Measurements from ENCODE around the gene CAB39. TPM values are rescaled to one million over a fixed set of nuclear protein-coding genes. Genes with fewer than 3 reads are reported as not detected.

CAB39 gene
- polyA plus RNA-seq, 2 donors: 29.7 to 33.6 TPM

- H3K27me3 ChIP-seq (ENCODE audit: control insufficient read depth in 1 of 2, insufficient read depth in 2 of 2, low read length in 2 of 2): no peaks in the 10 kb centered on the region
- H3K36me3 ChIP-seq (ENCODE audit: control insufficient read depth in 2 of 2, insufficient read depth in 2 of 2, low read length in 1 of 2): no peaks in the 10 kb centered on the region
- H3K4me1 ChIP-seq (ENCODE audit: control insufficient read depth in 2 of 2, insufficient read depth in 2 of 2, low read length in 1 of 2): no peaks in the 10 kb centered on the region
- 66 to 67% methylated on average over 7 of the region's 7 CpGs for WGBS, 2 donors
- no peak overlapping the region for H3K27ac ChIP-seq (ENCODE audit: low read depth in 2 of 2, low read length in 1 of 2)
- H3K4me3 ChIP-seq (ENCODE audit: low read depth in 1 of 2, low read length in 2 of 2): no peak overlapping the region
- peaks cover 0 to 2% of the 10 kb centered on the region in 2 donors for H3K9me3 ChIP-seq (ENCODE audit: control insufficient read depth in 2 of 2, insufficient read depth in 1 of 2, low read depth in 1 of 2, low read length in 1 of 2)
These were observed 31.5 kb upstream of the CAB39 start for GRCh38 chr2:230681171-230681545.

- Histone ChIP-seq H3K27me3 (ENCODE audit: control insufficient read depth in 1 of 2, insufficient read depth in 2 of 2, low read length in 2 of 2) (no peaks in the 10 kb centered on the region), H3K36me3 (ENCODE audit: control insufficient read depth in 2 of 2, insufficient read depth in 2 of 2, low read length in 1 of 2) (no peaks in the 10 kb centered on the region), H3K4me1 (ENCODE audit: control insufficient read depth in 2 of 2, insufficient read depth in 2 of 2, low read length in 1 of 2) (no peaks in the 10 kb centered on the region), H3K27ac (ENCODE audit: low read depth in 2 of 2, low read length in 1 of 2) (no peak overlapping the region), H3K4me3 (ENCODE audit: low read depth in 1 of 2, low read length in 2 of 2) (no peak overlapping the region), H3K9me3 (ENCODE audit: control insufficient read depth in 2 of 2, insufficient read depth in 1 of 2, low read depth in 1 of 2, low read length in 1 of 2) (peaks cover 0 to 2% of the 10 kb centered on the region in 2 donors)
- 89 to 99% methylated on average over 3 of the region's 3 CpGs for WGBS, 2 donors
These were observed 30.1 kb upstream of the CAB39 start for GRCh38 chr2:230682546-230682945.

DNA sequence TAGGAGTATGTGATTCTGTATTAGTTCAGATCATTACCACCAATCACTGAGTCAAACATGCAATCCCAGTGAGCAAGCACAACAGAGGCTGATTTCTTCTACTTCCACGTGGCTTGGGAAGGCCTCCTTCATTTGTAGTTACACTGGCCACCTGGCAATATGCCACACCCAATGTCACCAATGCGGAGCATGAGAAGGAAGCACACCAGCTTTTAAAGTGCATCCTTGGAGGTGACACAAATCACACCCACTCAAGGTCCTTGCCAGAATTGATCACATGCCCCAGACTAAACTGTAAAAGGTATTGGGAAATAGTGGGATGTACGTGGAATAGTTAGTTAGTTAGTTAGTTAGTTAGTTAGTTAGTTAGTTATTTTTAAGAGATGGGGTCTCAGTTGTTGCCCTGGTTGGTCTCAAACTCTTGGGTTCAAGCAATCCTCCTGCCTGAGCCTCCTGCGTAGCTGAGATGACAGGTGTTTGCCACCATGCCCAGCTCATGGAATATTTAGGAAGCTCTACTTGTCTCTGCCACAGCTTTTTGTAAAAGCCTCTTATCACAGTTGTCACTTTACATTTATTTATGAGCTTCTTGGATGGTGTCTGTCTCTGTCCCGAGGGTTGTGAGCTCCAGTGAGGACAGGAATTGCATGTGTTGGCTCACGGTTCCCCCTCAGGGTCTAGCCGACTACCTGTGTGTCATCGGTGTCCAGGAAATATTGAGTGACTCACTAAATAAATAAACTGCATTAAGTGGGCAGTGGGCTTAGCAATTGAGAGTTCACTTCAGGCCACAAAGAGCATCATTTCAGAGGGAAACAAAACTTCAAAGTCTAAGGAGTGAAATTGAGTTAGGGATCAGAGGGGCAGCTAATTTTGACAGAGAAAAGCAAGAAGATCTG, 28.1 kb upstream of the CAB39 start:
- Histone ChIP-seq H3K4me1 (ENCODE audit: control insufficient read depth in 2 of 2, insufficient read depth in 2 of 2, low read length in 1 of 2) (no peaks in the 10 kb centered on the region), H3K9me3 (ENCODE audit: control insufficient read depth in 2 of 2, insufficient read depth in 1 of 2, low read depth in 1 of 2, low read length in 1 of 2) (no peaks in the 10 kb centered on the region), H3K36me3 (ENCODE audit: control insufficient read depth in 2 of 2, insufficient read depth in 2 of 2, low read length in 1 of 2) (no peaks in the 10 kb centered on the region), H3K27me3 (ENCODE audit: control insufficient read depth in 1 of 2, insufficient read depth in 2 of 2, low read length in 2 of 2) (no peaks in the 10 kb centered on the region), H3K27ac (ENCODE audit: low read depth in 2 of 2, low read length in 1 of 2) (no peak overlapping the region), H3K4me3 (ENCODE audit: low read depth in 1 of 2, low read length in 2 of 2) (no peak overlapping the region)
- 44 to 50% methylated on average over 8 of the region's 8 CpGs for WGBS, 2 donors

DNA sequence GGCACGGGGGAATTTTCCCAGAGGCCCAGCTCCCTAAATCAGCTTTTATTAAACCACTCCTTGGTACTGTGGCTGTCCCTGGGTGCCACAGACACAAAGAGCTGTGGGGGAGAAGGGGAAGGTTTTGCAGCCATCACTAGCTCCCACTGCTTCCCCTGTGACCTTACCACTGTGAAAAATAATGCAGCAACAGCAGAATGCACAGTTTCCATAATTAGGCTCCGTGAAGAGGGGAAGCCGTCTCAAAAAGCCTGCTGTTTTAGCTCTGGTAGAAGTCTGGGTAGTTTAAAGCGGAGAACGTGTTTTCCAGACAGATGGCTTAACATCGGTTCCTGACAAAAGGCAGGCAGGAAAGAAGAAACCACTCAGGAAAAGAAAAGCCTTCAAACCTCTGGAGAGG, 27.5 kb upstream of the CAB39 start:
- H3K9me3 ChIP-seq (ENCODE audit: control insufficient read depth in 2 of 2, insufficient read depth in 1 of 2, low read depth in 1 of 2, low read length in 1 of 2): no peaks in the 10 kb centered on the region
- no peaks in the 10 kb centered on the region for H3K27me3 ChIP-seq (ENCODE audit: control insufficient read depth in 1 of 2, insufficient read depth in 2 of 2, low read length in 2 of 2)
- H3K4me1 ChIP-seq (ENCODE audit: control insufficient read depth in 2 of 2, insufficient read depth in 2 of 2, low read length in 1 of 2): no peaks in the 10 kb centered on the region
- no peak overlapping the region for H3K27ac ChIP-seq (ENCODE audit: low read depth in 2 of 2, low read length in 1 of 2)
- no peaks in the 10 kb centered on the region for H3K36me3 ChIP-seq (ENCODE audit: control insufficient read depth in 2 of 2, insufficient read depth in 2 of 2, low read length in 1 of 2)
- WGBS, 2 donors: 56 to 64% methylated on average over 6 of the region's 6 CpGs
- no peak overlapping the region for H3K4me3 ChIP-seq (ENCODE audit: low read depth in 1 of 2, low read length in 2 of 2)

DNA sequence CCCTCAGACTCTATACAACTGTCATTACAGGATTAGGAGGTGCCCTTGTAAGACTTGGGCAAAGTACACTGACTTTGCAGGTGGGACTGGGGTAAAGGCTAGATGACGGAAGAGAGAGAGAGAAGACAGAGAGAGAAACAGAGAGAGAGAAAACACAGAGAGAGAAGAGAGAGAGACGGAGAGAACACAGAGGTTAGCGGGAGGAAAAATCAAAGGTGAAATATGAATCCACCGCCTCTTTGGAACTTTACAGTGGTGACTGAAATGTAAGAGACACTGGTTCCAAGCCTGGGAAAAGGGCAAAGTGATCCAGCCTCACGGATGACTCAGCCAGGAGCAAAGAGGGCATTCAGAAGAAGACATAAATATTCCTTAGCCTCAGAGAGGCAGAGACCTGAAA, 25.1 kb upstream of the CAB39 start:
- Histone ChIP-seq H3K4me3 (ENCODE audit: low read depth in 1 of 2, low read length in 2 of 2) (no peak overlapping the region), H3K4me1 (ENCODE audit: control insufficient read depth in 2 of 2, insufficient read depth in 2 of 2, low read length in 1 of 2) (peaks cover 3% of the 10 kb centered on the region in 2 donors), H3K27me3 (ENCODE audit: control insufficient read depth in 1 of 2, insufficient read depth in 2 of 2, low read length in 2 of 2) (no peaks in the 10 kb centered on the region), H3K27ac (ENCODE audit: low read depth in 2 of 2, low read length in 1 of 2) (no peak overlapping the region), H3K36me3 (ENCODE audit: control insufficient read depth in 2 of 2, insufficient read depth in 2 of 2, low read length in 1 of 2) (no peaks in the 10 kb centered on the region), H3K9me3 (ENCODE audit: control insufficient read depth in 2 of 2, insufficient read depth in 1 of 2, low read depth in 1 of 2, low read length in 1 of 2) (no peaks in the 10 kb centered on the region)
- 54 to 61% methylated on average over 5 of the region's 5 CpGs for WGBS, 2 donors

GRCh38 chr2:230688490-230688889, 24.2 kb upstream of the CAB39 start:
- Histone ChIP-seq H3K36me3 (ENCODE audit: control insufficient read depth in 2 of 2, insufficient read depth in 2 of 2, low read length in 1 of 2) (no peaks in the 10 kb centered on the region), H3K4me1 (ENCODE audit: control insufficient read depth in 2 of 2, insufficient read depth in 2 of 2, low read length in 1 of 2) (peaks cover 3% of the 10 kb centered on the region in 2 donors), H3K27ac (ENCODE audit: low read depth in 2 of 2, low read length in 1 of 2) (no peak overlapping the region), H3K4me3 (ENCODE audit: low read depth in 1 of 2, low read length in 2 of 2) (no peak overlapping the region), H3K27me3 (ENCODE audit: control insufficient read depth in 1 of 2, insufficient read depth in 2 of 2, low read length in 2 of 2) (no peaks in the 10 kb centered on the region), H3K9me3 (ENCODE audit: control insufficient read depth in 2 of 2, insufficient read depth in 1 of 2, low read depth in 1 of 2, low read length in 1 of 2) (no peaks in the 10 kb centered on the region)
- WGBS, 2 donors: 52 to 56% methylated on average over 2 of the region's 2 CpGs

DNA sequence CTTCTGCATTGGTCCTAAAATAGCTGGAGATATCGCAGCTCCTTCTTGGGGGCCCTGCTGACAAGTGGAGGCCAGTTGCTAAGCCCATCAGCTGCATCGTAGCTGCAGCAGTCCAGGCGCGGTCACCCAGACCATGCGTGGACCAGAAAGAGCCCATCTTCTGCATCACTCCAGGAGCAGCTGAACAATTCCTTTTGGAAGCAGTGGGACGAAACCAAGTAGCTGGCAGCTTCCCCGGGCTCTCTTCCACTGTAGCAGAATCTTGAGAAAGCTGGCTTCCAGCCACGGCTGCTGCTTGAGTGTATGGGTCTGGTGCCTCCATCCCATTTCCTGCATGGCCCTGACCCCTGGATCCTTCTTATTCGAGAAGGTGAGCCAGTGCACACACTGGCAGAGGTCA, 22.2 kb upstream of the CAB39 start:
- Histone ChIP-seq H3K9me3 (ENCODE audit: control insufficient read depth in 2 of 2, insufficient read depth in 1 of 2, low read depth in 1 of 2, low read length in 1 of 2) (no peaks in the 10 kb centered on the region), H3K4me1 (ENCODE audit: control insufficient read depth in 2 of 2, insufficient read depth in 2 of 2, low read length in 1 of 2) (peaks cover 3 to 7% of the 10 kb centered on the region in 2 donors), H3K27ac (ENCODE audit: low read depth in 2 of 2, low read length in 1 of 2) (no peak overlapping the region), H3K4me3 (ENCODE audit: low read depth in 1 of 2, low read length in 2 of 2) (no peak overlapping the region), H3K36me3 (ENCODE audit: control insufficient read depth in 2 of 2, insufficient read depth in 2 of 2, low read length in 1 of 2) (no peaks in the 10 kb centered on the region), H3K27me3 (ENCODE audit: control insufficient read depth in 1 of 2, insufficient read depth in 2 of 2, low read length in 2 of 2) (no peaks in the 10 kb centered on the region)
- WGBS, 2 donors: 39 to 59% methylated on average over 9 of the region's 9 CpGs

- Histone ChIP-seq H3K27ac (ENCODE audit: low read depth in 2 of 2, low read length in 1 of 2) (no peak overlapping the region), H3K4me1 (ENCODE audit: control insufficient read depth in 2 of 2, insufficient read depth in 2 of 2, low read length in 1 of 2) (peaks cover 3 to 7% of the 10 kb centered on the region in 2 donors), H3K36me3 (ENCODE audit: control insufficient read depth in 2 of 2, insufficient read depth in 2 of 2, low read length in 1 of 2) (no peaks in the 10 kb centered on the region), H3K27me3 (ENCODE audit: control insufficient read depth in 1 of 2, insufficient read depth in 2 of 2, low read length in 2 of 2) (no peaks in the 10 kb centered on the region), H3K9me3 (ENCODE audit: control insufficient read depth in 2 of 2, insufficient read depth in 1 of 2, low read depth in 1 of 2, low read length in 1 of 2) (no peaks in the 10 kb centered on the region), H3K4me3 (ENCODE audit: low read depth in 1 of 2, low read length in 2 of 2) (no peak overlapping the region)
- 54 to 63% methylated on average over 4 of the region's 4 CpGs for WGBS, 2 donors
These were observed 21.5 kb upstream of the CAB39 start for GRCh38 chr2:230691005-230691647.

- Histone ChIP-seq H3K36me3 (ENCODE audit: control insufficient read depth in 2 of 2, insufficient read depth in 2 of 2, low read length in 1 of 2) (no peaks in the 10 kb centered on the region), H3K4me3 (ENCODE audit: low read depth in 1 of 2, low read length in 2 of 2) (no peak overlapping the region)
- 87 to 88% methylated on average over 2 of the region's 2 CpGs for WGBS, 2 donors
These were observed 19.9 kb upstream of the CAB39 start for GRCh38 chr2:230692760-230693159.

More at GRCh38 chr2:230692760-230693159, 19.9 kb upstream of the CAB39 start:
- Histone ChIP-seq H3K27ac (ENCODE audit: low read depth in 2 of 2, low read length in 1 of 2) (no peak overlapping the region), H3K4me1 (ENCODE audit: control insufficient read depth in 2 of 2, insufficient read depth in 2 of 2, low read length in 1 of 2) (peaks cover 3 to 7% of the 10 kb centered on the region in 2 donors), H3K9me3 (ENCODE audit: control insufficient read depth in 2 of 2, insufficient read depth in 1 of 2, low read depth in 1 of 2, low read length in 1 of 2) (no peaks in the 10 kb centered on the region), H3K27me3 (ENCODE audit: control insufficient read depth in 1 of 2, insufficient read depth in 2 of 2, low read length in 2 of 2) (no peaks in the 10 kb centered on the region)
